ENCODE results near the gene BCKDHB.

The BCKDHB gene

DNA sequence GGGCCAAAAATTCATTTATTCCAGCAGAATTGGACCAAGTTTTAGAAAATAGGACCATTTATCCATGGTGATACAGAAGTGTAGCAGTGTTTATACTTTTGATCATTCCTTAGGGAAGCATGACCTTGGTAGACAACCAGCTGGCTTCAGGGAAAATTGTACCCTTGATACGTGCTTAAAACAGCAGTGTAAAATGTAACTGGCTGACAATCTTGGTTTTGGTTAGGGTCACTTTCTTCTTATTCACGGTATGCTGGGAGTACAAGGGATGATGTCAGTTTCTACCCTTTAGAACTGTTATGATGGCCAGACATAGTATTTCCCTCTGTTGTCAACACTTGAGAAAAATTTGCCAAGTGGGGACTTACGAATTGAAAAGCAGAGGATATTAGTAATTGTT is 157.1 kb downstream of the BCKDHB start:
- no peak overlapping the region for H3K4me3 ChIP-seq (replicated peaks in 1 of 2; ENCODE audit: low read depth in 2 of 2, low read length in 2 of 2)
- peak in 1 of 2 donors; percentile 2 for DNase-seq (ENCODE audit: low read depth in 2 of 2)
- TF ChIP-seq, protein P1, sequence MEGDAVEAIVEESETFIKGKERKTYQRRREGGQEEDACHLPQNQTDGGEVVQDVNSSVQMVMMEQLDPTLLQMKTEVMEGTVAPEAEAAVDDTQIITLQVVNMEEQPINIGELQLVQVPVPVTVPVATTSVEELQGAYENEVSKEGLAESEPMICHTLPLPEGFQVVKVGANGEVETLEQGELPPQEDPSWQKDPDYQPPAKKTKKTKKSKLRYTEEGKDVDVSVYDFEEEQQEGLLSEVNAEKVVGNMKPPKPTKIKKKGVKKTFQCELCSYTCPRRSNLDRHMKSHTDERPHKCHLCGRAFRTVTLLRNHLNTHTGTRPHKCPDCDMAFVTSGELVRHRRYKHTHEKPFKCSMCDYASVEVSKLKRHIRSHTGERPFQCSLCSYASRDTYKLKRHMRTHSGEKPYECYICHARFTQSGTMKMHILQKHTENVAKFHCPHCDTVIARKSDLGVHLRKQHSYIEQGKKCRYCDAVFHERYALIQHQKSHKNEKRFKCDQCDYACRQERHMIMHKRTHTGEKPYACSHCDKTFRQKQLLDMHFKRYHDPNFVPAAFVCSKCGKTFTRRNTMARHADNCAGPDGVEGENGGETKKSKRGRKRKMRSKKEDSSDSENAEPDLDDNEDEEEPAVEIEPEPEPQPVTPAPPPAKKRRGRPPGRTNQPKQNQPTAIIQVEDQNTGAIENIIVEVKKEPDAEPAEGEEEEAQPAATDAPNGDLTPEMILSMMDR (IDR thresholded peaks at IDR 0.05; ENCODE audit: low read depth, low read length): no peak

GRCh38 chr6:80268865-80269730 is 162.6 kb downstream of the BCKDHB start:
- DNase-seq (ENCODE audit: low read depth in 2 of 2): no peak
- TF ChIP-seq, protein P1 (IDR thresholded peaks at IDR 0.05; ENCODE audit: low read depth, low read length): no peak
- no peak overlapping the region for H3K4me3 ChIP-seq (replicated peaks in 1 of 2; ENCODE audit: low read depth in 2 of 2, low read length in 2 of 2)

- H3K4me3 ChIP-seq (replicated peaks in 1 of 2; ENCODE audit: low read depth in 2 of 2, low read length in 2 of 2): no peak overlapping the region
- DNase-seq (ENCODE audit: low read depth in 2 of 2): no peak
- TF ChIP-seq, protein P1 (IDR thresholded peaks at IDR 0.05; ENCODE audit: low read depth, low read length): no peak
Measured at GRCh38 chr6:80271074-80271473, 164.6 kb downstream of the BCKDHB start.

DNA sequence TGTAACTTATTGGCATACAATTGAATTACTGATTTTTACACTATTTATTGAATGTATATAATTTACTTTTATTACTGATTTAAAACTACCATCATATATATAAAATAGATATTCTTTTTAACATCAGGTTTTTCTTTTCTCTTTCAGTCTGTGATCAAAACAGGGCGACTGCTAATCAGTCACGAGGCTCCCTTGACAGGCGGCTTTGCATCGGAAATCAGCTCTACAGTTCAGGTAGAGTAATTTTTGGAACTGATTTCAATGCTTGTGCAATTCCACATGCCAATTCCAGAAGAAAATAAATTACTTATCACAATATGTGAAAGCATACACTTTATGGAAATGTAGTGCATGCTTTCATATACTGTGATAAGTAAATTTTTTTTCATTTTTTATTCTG is 166.5 kb downstream of the BCKDHB start:
- TF ChIP-seq, protein P1 (IDR thresholded peaks at IDR 0.05; ENCODE audit: low read depth, low read length): no peak
- no peak for DNase-seq (ENCODE audit: low read depth in 2 of 2)

GRCh38 chr6:80276861-80277260 is 170.4 kb downstream of the BCKDHB start:
- H3K4me3 ChIP-seq (replicated peaks in 1 of 2; ENCODE audit: low read depth in 2 of 2, low read length in 2 of 2): no peak overlapping the region
- no peak for DNase-seq (ENCODE audit: low read depth in 2 of 2)
- TF ChIP-seq, protein P1 (IDR thresholded peaks at IDR 0.05; ENCODE audit: low read depth, low read length): no peak

More for the DNA sequence above, 166.5 kb downstream of the BCKDHB start:
- no peak overlapping the region for H3K4me3 ChIP-seq (replicated peaks in 1 of 2; ENCODE audit: low read depth in 2 of 2, low read length in 2 of 2)

DNA sequence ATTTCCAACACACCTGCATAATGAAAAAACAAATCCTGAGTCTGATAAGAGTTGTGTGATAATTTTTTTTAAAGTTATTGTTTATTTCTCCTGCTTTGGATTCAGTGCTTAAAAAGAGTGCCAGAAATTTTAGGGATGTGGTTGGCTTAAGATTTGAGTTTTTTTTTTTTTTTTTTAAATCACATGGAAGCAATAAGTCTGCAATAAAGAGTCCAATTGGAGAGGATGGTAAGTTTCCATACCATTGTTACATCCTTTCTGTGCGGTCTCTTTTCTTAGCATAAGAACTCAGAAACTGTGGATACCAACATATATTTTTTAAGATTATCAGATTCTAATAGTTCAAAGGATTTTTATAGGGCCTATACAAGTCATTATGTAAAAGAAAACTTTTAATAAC is 171.0 kb downstream of the BCKDHB start:
- no peak for DNase-seq (ENCODE audit: low read depth in 2 of 2)
- TF ChIP-seq, protein P1 (IDR thresholded peaks at IDR 0.05; ENCODE audit: low read depth, low read length): no peak
- H3K4me3 ChIP-seq (replicated peaks in 1 of 2; ENCODE audit: low read depth in 2 of 2, low read length in 2 of 2): no peak overlapping the region

Data from cardiac fibroblast (primary cell).